ENCODE measurements around the gene NPIPB8.
"Not testable (repeated sequence)": the region's sequence is repeated elsewhere in the genome, so short reads cannot be mapped to it uniquely, and the experiment has no call there.

- not testable (repeated sequence) for TF ChIP-seq POLR2A, CTCF (IDR thresholded peaks at IDR 0.05)
Observed at GRCh38 chr16:28691722-28692121, 53.9 kb downstream of the NPIPB8 start.

Measured in uterus (tissue), 2 donors.